CD4-positive, alpha-beta T cell (primary cell): Measurements from ENCODE around the gene POU2F2. TPM values are rescaled to one million over a fixed set of nuclear protein-coding genes. Genes with fewer than 3 reads are reported as not detected.

ENCODE experiments used
- ATAC-seq: fragments of 200-7000 bp; cut with Tn5 transposase; one replicate; pipeline ENCODE4 v1.10.0; 2022; ENCODE audit warnings: mild to moderate bottlenecking; ENCODE audit not compliant: poor library complexity
- CTCF ChIA-PET: fragments of 350-600 bp; sonication (Branson Sonifier 250); formaldehyde crosslinking; loops from one replicate; lab custom pipeline; 2021; ENCODE audit warnings: antibody characterized with exemption, inconsistent platforms; lab: Charles Lee
- POLR2A ChIA-PET: fragments of 350-600 bp; sonication (Branson Sonifier 250); formaldehyde crosslinking; loops from one replicate; lab custom pipeline; 2021; ENCODE audit warnings: antibody characterized with exemption, inconsistent platforms; lab: Charles Lee
- DNase-seq, 14 experiments: peaks; one replicate each; pipeline ENCODE4 v3.0.0-alpha.2; 2013 to 2020; ENCODE audit warnings: mixed read lengths in 2 of 14
- H3K27ac ChIP-seq, 2 donors: one replicate each; pipeline versions ENCODE4 v1.5.1 to v1.7.0; 2013; ENCODE audit warnings: low read length in 2 of 2, low read depth in 1 of 2, mild to moderate bottlenecking in 1 of 2
- H3K27me3 ChIP-seq, 2 experiments: 1 replicate in 1 of 2; 2 replicates in 1 of 2; pipeline versions ENCODE4 v1.6.1 to v1.7.0; 2013; ENCODE audit warnings: low read length in 2 of 2, control low read depth in 1 of 2, mild to moderate bottlenecking in 1 of 2, moderate library complexity in 1 of 2; ENCODE audit not compliant: insufficient read depth in 2 of 2, control insufficient read depth in 1 of 2
- H3K36me3 ChIP-seq: one replicate; pipeline ENCODE4 v1.6.1; 2013; ENCODE audit warnings: low read length, control low read depth; ENCODE audit not compliant: insufficient read depth
- H3K4me1 ChIP-seq: one replicate; pipeline ENCODE4 v1.6.1; 2013; ENCODE audit warnings: low read length, control low read depth; ENCODE audit not compliant: insufficient read depth
- H3K4me3 ChIP-seq: one replicate; pipeline ENCODE4 v1.5.1; 2013; ENCODE audit warnings: mild to moderate bottlenecking, low read length, moderate library complexity
- H3K9me3 ChIP-seq, 2 experiments: 1 replicate in 1 of 2; 2 replicates in 1 of 2; pipeline versions ENCODE4 v1.6.1 to v1.7.0; 2013; ENCODE audit warnings: low read length in 2 of 2, mild to moderate bottlenecking in 2 of 2, control low read depth in 1 of 2, moderate library complexity in 1 of 2; ENCODE audit not compliant: control insufficient read depth in 1 of 2, insufficient read depth in 1 of 2
- H3K27ac Mint-ChIP-seq: one replicate; pipeline ENCODE4 v1.8.0; 2020; ENCODE audit warnings: mixed read lengths
- H3K27me3 Mint-ChIP-seq: one replicate; pipeline ENCODE4 v1.8.0; 2021; ENCODE audit warnings: mixed read lengths
- H3K36me3 Mint-ChIP-seq: one replicate; pipeline ENCODE4 v1.8.0; 2021; ENCODE audit warnings: low read depth, mixed read lengths
- H3K4me1 Mint-ChIP-seq: one replicate; pipeline ENCODE4 v1.8.0; 2021; ENCODE audit warnings: low read depth, mixed read lengths
- H3K4me3 Mint-ChIP-seq: one replicate; pipeline ENCODE4 v1.8.0; 2020; ENCODE audit warnings: mild to moderate bottlenecking, mixed read lengths
- H3K9me3 Mint-ChIP-seq: one replicate; pipeline ENCODE4 v1.8.0; 2020; ENCODE audit warnings: mixed read lengths
- intact Hi-C, 2 experiments: fragments of 100-400 bp; cut with DNase I in 1 of 2; cut with micrococcal nuclease in 1 of 2; formaldehyde crosslinking; loops; one replicate each; pipeline versions ENCODE4 v1.15.1 to v1.9.0; 2023 to 2025; cut with DNase I, micrococcal nuclease
- total RNA-seq, 174 experiments: library from RNA in 2 of 174; stranded (reverse) in 2 of 174; gene quantifications; one replicate each; pipeline ENCODE4 v1.2.3 and lab custom pipeline; 2021 to 2026
- TF ChIP-seq, protein P1 (sequence below): fragments of 200-600 bp; IDR thresholded peaks from one replicate; pipeline ENCODE4 v1.8.0; 2022; ENCODE audit warnings: antibody characterized with exemption, mild to moderate bottlenecking

Gene POU2F2
- total RNA-seq, 2 experiments from 2014 or later = 18.6 to 19.9 TPM

DNA sequence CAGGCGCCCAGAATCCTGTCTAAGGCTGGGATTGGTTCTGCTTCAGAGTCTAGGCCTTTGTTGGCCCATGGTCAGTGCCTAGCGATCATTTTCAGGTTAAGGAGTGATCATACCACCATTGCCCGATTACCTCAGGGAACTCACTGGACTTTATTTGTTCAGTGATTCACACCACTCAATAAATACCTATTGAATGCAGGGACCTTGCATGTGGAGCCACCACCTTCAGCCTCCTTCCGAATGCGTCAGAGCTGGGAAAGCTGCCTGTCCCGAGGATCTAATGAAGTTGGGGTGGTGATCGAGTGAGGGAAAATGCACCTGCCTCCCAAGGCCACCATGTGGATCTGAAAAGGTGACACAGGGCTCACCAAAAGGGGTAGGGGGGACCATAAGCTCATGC, 40.0 kb upstream of the POU2F2 start:
- TF ChIP-seq, protein P1, sequence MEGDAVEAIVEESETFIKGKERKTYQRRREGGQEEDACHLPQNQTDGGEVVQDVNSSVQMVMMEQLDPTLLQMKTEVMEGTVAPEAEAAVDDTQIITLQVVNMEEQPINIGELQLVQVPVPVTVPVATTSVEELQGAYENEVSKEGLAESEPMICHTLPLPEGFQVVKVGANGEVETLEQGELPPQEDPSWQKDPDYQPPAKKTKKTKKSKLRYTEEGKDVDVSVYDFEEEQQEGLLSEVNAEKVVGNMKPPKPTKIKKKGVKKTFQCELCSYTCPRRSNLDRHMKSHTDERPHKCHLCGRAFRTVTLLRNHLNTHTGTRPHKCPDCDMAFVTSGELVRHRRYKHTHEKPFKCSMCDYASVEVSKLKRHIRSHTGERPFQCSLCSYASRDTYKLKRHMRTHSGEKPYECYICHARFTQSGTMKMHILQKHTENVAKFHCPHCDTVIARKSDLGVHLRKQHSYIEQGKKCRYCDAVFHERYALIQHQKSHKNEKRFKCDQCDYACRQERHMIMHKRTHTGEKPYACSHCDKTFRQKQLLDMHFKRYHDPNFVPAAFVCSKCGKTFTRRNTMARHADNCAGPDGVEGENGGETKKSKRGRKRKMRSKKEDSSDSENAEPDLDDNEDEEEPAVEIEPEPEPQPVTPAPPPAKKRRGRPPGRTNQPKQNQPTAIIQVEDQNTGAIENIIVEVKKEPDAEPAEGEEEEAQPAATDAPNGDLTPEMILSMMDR = no peak
- Histone ChIP-seq H3K36me3 (no peaks in the 10 kb centered on the region), H3K9me3 (no peaks in the 10 kb centered on the region), H3K27ac (no peak overlapping the region), H3K4me1 (peaks cover 15% of the 10 kb centered on the region), H3K27me3 (peaks cover 15 to 18% of the 10 kb centered on the region in 2 experiments), H3K4me3 (no peak overlapping the region)
- H3K27me3 Mint-ChIP-seq = peaks cover 26% of the 10 kb centered on the region
- H3K4me3 Mint-ChIP-seq = no peak overlapping the region
- ChIA-PET POLR2A (no interaction called here), CTCF (interaction anchor here (0.6 kb wide), 1 partner anchor 15 kb away, joined by 3 read pairs; no protein-coding TSS in a partner anchor)
- intact Hi-C loops = no loop called here
- DNase-seq (no peak), ATAC-seq (no peak)
- no peak overlapping the region for H3K27ac Mint-ChIP-seq
- no peaks in the 10 kb centered on the region for H3K9me3 Mint-ChIP-seq
- H3K4me1 Mint-ChIP-seq = peaks cover 13% of the 10 kb centered on the region
- no peaks in the 10 kb centered on the region for H3K36me3 Mint-ChIP-seq

DNA sequence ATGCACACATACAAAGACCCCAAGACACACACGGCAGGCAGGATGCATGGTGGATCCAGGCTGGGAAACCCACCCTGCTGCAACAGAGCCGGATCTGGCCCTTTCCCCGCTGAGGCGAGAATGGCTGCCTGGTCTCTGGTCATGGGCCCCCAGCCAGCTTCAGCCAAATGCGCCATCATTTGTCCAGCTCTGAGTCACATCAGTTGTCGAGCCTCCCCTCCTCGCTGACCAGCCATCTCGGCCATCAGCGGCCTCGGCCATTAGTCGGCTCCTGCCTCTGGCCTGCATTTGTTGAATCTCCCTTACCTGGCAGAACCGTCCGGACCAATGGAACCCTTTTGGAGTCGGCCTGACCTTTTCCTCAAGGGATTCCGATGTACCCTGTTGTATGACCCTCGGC, 38.5 kb upstream of the POU2F2 start:
- H3K4me1 Mint-ChIP-seq = peaks cover 5% of the 10 kb centered on the region
- ATAC-seq (no peak), DNase-seq (no peak)
- peaks cover 7 to 13% of the 10 kb centered on the region in 2 experiments for H3K27me3 ChIP-seq
- peaks cover 18% of the 10 kb centered on the region for H3K27me3 Mint-ChIP-seq
- no peak overlapping the region for H3K27ac ChIP-seq
- H3K4me1 ChIP-seq = peaks cover 5% of the 10 kb centered on the region
- no peaks in the 10 kb centered on the region for H3K9me3 Mint-ChIP-seq
- H3K9me3 ChIP-seq = no peaks in the 10 kb centered on the region
- H3K36me3 ChIP-seq = no peaks in the 10 kb centered on the region
- CTCF ChIA-PET = no interaction called here
- H3K4me3 Mint-ChIP-seq = no peak overlapping the region
- no peaks in the 10 kb centered on the region for H3K36me3 Mint-ChIP-seq
- TF ChIP-seq, protein P1 = no peak
- H3K4me3 ChIP-seq = no peak overlapping the region
- POLR2A ChIA-PET = no interaction called here
- no peak overlapping the region for H3K27ac Mint-ChIP-seq
- intact Hi-C loops = no loop called here

DNA sequence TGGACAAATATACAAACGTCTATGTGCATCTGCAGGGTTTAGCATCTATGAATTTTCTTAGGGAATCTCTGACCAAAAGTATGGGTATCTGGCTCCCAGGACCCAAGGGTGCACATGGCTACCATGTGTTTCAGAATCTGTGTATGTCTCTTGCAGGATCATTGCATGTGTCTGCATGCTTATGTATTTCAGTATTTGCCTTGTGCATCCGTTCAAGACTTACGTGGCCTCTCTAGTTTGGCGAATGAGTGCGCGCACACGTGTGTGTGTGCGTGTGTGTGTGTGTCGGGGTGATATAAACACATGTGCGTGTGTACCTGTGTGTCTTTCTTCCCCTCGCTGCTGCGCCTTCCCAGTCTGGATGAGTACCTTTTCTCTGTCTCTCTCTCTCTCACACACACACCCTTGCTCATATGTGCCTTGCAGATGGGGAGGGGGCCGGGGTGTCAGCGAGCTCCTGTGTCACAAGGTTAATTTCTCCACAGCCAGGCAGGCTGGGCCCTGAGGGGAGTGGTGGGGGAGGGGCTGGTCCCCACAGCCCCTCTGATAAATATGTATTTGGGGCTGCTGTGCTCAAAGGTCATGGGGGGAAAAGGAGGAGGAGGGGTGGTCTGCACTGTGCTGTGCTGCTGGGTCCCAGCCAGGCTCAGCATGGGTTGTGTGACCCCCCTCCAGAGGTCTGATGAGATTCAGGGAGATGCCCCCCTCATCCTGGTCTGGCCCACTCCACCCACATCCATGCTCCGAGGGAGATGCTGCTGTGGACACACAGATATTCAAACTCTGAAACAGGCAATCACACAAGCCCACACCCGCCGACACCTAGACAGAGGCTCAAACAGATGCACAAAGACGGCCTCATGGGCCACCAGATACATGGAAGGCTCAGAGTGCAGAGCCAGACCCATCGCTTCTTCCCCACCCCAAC, 37.5 kb upstream of the POU2F2 start:
- CTCF ChIA-PET = no interaction called here
- no peaks in the 10 kb centered on the region for H3K36me3 ChIP-seq
- TF ChIP-seq, protein P1 = no peak
- DNase-seq (no peak), ATAC-seq (no peak)
- Mint-ChIP-seq H3K4me1 (no peaks in the 10 kb centered on the region), H3K27me3 (peaks cover 11% of the 10 kb centered on the region), H3K36me3 (no peaks in the 10 kb centered on the region), H3K27ac (no peak overlapping the region), H3K4me3 (no peak overlapping the region), H3K9me3 (no peaks in the 10 kb centered on the region)
- H3K27ac ChIP-seq = no peak overlapping the region
- no peaks in the 10 kb centered on the region for H3K4me1 ChIP-seq
- H3K9me3 ChIP-seq = no peaks in the 10 kb centered on the region
- H3K27me3 ChIP-seq = peaks cover 0 to 4% of the 10 kb centered on the region in 2 experiments
- POLR2A ChIA-PET = no interaction called here
- no peak overlapping the region for H3K4me3 ChIP-seq
- intact Hi-C loops = no loop called here
